OCI-LY3 (cell line): ENCODE data around the gene IL1A.

Experiments
- H2AFZ ChIP-seq: fragments of 200-600, 300-600 bp; shearing (Covaris generic); 2 replicates; pipeline ENCODE4 v1.6.0; 2014; ENCODE audit warnings: antibody characterized with exemption, low read depth, low read length
- H3K27ac ChIP-seq: fragments of 200-600, 300-600 bp; sonication (generic); 2 replicates; pipeline ENCODE4 v1.5.1; 2014; ENCODE audit warnings: mild to moderate bottlenecking, low read length, moderate library complexity, mixed read lengths
- H3K27me3 ChIP-seq: fragments of 200-600, 300-600 bp; sonication (generic); 2 replicates; pipeline ENCODE4 v1.6.1; 2014; ENCODE audit warnings: low read depth, low read length, mixed read lengths
- H3K36me3 ChIP-seq: fragments of 200-600, 300-600 bp; sonication (generic); replicated peaks from 2 replicates; pipeline ENCODE3; 2014; ENCODE audit warnings: low read depth, low read length, mixed read lengths
- H3K4me1 ChIP-seq: fragments of 300-600, 200-600 bp; sonication (generic); 2 replicates; pipeline ENCODE4 v1.6.1; 2014; ENCODE audit warnings: low read length, mixed read lengths
- H3K4me2 ChIP-seq: fragments of 200-600, 300-600 bp; sonication (generic); 2 replicates; pipeline ENCODE4 v1.6.1; 2014; ENCODE audit warnings: low read length, mixed read lengths
- H3K4me3 ChIP-seq: fragments of 300-600, 200-600 bp; sonication (generic); 2 replicates; pipeline ENCODE4 v1.5.1; 2014; ENCODE audit warnings: antibody characterized with exemption, mild to moderate bottlenecking, low read length, moderate library complexity
- H3K79me2 ChIP-seq: fragments of 300-600, 200-600 bp; shearing (Covaris generic); 2 replicates; pipeline ENCODE4 v1.6.1; 2014; ENCODE audit warnings: mild to moderate bottlenecking, low read length, mixed read lengths
- H3K9ac ChIP-seq: fragments of 300-600, 200-600 bp; shearing (Covaris generic); 2 replicates; pipeline ENCODE4 v1.6.0; 2014; ENCODE audit warnings: mild to moderate bottlenecking, low read length, moderate library complexity
- H3K9me3 ChIP-seq: fragments of 200-600, 300-600 bp; shearing (Covaris generic); 2 replicates; pipeline ENCODE4 v1.6.1; 2014; ENCODE audit warnings: low read length, mixed read lengths; ENCODE audit not compliant: insufficient read depth
- H4K20me1 ChIP-seq: fragments of 200-600, 300-600 bp; sonication (generic); 2 replicates; pipeline ENCODE4 v1.6.1; 2016; ENCODE audit warnings: low read length, mixed read lengths; ENCODE audit not compliant: insufficient read depth
- CTCF ChIP-seq: fragments of 200-600, 300-600 bp; sonication (generic); IDR thresholded peaks from 2 replicates; pipeline ENCODE4 v1.5.1; 2014; ENCODE audit warnings: antibody characterized with exemption, low read length, low read depth
- EZH2phosphoT487 ChIP-seq: fragments of 200-600 bp; shearing (Covaris generic); IDR thresholded peaks from 2 replicates; pipeline ENCODE4 v1.6.1; 2018; ENCODE audit warnings: antibody characterized with exemption, mixed run types, low read depth

The IL1A gene

GRCh38 chr2:112772911-112773475 lies 11.3 kb downstream of the IL1A start:
- TF ChIP-seq EZH2phosphoT487 = no peak
- no peak for TF ChIP-seq CTCF
- Histone ChIP-seq H3K4me2 (no peak overlapping the region), H3K9me3 (peaks cover under 1% of the 10 kb centered on the region; the same call in 1 of the 2 replicates), H3K4me1 (peaks cover 7% of the 10 kb centered on the region), H3K4me3 (no peak overlapping the region), H3K27me3 (no peaks in the 10 kb centered on the region), H3K9ac (no peak overlapping the region), H2AFZ (no peak overlapping the region), H3K79me2 (no peaks in the 10 kb centered on the region), H4K20me1 (no peaks in the 10 kb centered on the region), H3K36me3 (peaks cover 11% of the 10 kb centered on the region), H3K27ac (no peak overlapping the region)

DNA sequence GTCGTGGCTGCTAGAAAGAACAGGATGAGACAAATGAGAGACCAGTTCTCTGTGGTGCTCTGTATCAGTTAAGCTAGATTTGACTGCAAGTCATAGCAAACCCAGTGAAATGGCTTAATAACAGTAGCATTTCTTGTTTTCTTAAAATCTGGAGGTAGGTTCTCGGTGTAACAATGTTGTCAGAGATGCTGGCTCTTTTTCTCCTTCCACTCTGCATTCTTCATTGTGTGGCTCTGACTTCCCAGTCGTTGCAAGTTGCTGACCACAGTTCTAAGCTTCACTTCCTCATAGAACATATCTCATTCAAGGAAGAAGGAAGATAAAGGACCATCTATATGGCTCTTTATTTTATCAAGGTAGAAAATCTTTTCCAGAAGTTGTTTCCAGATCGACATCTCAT lies 12.0 kb downstream of the IL1A start:
- H3K4me2 ChIP-seq = no peak overlapping the region
- no peak for TF ChIP-seq EZH2phosphoT487
- TF ChIP-seq CTCF = no peak
- no peak overlapping the region for H2AFZ ChIP-seq

GRCh38 chr2:112768432-112768831 lies 15.9 kb downstream of the IL1A start:
- Histone ChIP-seq H3K4me1 (peaks cover 19% of the 10 kb centered on the region), H3K27ac (no peak overlapping the region), H3K79me2 (peaks cover 9% of the 10 kb centered on the region), H3K4me3 (no peak overlapping the region), H3K9me3 (peaks cover 11% of the 10 kb centered on the region; the same call in 1 of the 2 replicates), H4K20me1 (no peaks in the 10 kb centered on the region), H3K9ac (no peak overlapping the region), H3K36me3 (no peaks in the 10 kb centered on the region), H3K4me2 (no peak overlapping the region), H3K27me3 (no peaks in the 10 kb centered on the region), H2AFZ (no peak overlapping the region)
- TF ChIP-seq EZH2phosphoT487 (no peak), CTCF (no peak)

More for the DNA sequence above, 12.0 kb downstream of the IL1A start:
- Histone ChIP-seq H3K4me1 (peaks cover 7% of the 10 kb centered on the region), H3K4me3 (no peak overlapping the region), H3K79me2 (no peaks in the 10 kb centered on the region), H3K9me3 (peaks cover 7% of the 10 kb centered on the region; the same call in 1 of the 2 replicates), H3K27ac (no peak overlapping the region), H3K36me3 (peaks cover 9% of the 10 kb centered on the region), H3K9ac (no peak overlapping the region), H4K20me1 (no peaks in the 10 kb centered on the region), H3K27me3 (no peaks in the 10 kb centered on the region)

GRCh38 chr2:112767693-112768330 lies 16.5 kb downstream of the IL1A start:
- Histone ChIP-seq H3K9me3 (peaks cover 11% of the 10 kb centered on the region; the same call in 1 of the 2 replicates), H3K4me1 (peaks cover 25% of the 10 kb centered on the region), H3K9ac (no peak overlapping the region), H4K20me1 (no peaks in the 10 kb centered on the region), H3K27me3 (no peaks in the 10 kb centered on the region), H3K4me2 (no peak overlapping the region), H3K4me3 (no peak overlapping the region), H3K36me3 (no peaks in the 10 kb centered on the region), H2AFZ (no peak overlapping the region), H3K79me2 (peaks cover 15% of the 10 kb centered on the region), H3K27ac (no peak overlapping the region)
- TF ChIP-seq EZH2phosphoT487 (no peak), CTCF (no peak)
